GM12864 (cell line): Measurements from ENCODE around the gene NAA35.
A peak's percentile ranks its signal among the peaks of the same experiment; 100 is the strongest.

Source experiments
- DNase-seq: peaks from one replicate; pipeline ENCODE4 v3.0.0-alpha.2; 2011; ENCODE audit warnings: low read depth
- H3K4me3 ChIP-seq: 2 replicates; pipeline ENCODE4 v1.5.1; 2011; ENCODE audit warnings: mild to moderate bottlenecking, low read depth, low read length, control low read depth
- TF ChIP-seq, protein P1 (sequence below): IDR thresholded peaks from 2 replicates; pipeline ENCODE4 v1.5.1; 2011; ENCODE audit warnings: low read depth, mild to moderate bottlenecking, moderate library complexity, low read length, control low read depth, inconsistent platforms; ENCODE audit errors: missing control alignments

NAA35 gene

DNA sequence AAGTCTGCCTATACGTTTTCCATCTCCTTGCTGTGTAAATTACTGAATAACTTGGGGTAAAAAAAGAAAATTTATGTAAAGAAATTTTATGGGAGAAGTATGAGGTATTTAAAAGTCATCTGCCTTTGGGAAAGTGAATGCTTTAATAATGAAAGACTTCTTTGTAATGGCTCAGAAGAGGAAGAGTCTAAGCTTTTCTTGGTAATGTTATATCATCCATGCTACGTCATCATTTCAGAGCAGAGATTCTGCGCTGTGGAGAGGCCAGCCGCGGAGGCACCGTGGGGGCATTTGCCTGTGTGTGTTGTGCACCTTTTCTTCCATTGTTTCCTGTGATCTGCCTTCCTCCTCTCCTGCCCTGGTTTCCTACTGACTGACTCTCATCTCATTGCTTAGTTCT lies 80.2 kb downstream of the NAA35 start:
- DNase-seq = no peak
- H3K4me3 ChIP-seq = no peak overlapping the region
- TF ChIP-seq, protein P1, sequence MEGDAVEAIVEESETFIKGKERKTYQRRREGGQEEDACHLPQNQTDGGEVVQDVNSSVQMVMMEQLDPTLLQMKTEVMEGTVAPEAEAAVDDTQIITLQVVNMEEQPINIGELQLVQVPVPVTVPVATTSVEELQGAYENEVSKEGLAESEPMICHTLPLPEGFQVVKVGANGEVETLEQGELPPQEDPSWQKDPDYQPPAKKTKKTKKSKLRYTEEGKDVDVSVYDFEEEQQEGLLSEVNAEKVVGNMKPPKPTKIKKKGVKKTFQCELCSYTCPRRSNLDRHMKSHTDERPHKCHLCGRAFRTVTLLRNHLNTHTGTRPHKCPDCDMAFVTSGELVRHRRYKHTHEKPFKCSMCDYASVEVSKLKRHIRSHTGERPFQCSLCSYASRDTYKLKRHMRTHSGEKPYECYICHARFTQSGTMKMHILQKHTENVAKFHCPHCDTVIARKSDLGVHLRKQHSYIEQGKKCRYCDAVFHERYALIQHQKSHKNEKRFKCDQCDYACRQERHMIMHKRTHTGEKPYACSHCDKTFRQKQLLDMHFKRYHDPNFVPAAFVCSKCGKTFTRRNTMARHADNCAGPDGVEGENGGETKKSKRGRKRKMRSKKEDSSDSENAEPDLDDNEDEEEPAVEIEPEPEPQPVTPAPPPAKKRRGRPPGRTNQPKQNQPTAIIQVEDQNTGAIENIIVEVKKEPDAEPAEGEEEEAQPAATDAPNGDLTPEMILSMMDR = no peak

DNA sequence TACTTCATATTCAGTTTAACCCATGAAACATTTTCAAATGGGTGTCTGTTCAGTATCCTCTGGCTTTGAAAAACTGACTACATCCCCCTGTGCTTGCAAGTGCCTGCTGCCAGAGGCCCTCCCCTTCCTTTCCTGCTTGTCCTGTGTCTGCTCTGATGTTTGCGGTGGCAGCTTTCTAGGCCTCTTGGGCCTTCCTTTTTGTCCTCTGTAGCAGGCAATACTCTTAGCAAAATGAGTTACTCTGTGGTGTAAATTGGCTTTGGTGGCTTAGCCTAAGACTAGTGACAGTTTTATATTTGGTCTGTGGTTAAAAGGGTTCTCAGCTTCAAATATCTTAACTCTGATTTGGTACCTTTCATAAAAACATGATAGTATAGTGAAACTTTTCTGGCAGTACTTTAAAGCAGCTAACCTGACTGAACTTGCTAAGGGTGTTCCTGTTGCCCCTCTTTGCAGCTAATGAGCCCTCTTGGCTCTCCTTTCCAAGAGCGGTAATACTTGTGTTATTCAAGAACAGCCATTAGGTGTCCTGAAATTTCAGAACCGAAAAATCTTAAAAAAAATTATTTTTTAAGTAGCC lies 81.8 kb downstream of the NAA35 start:
- H3K4me3 ChIP-seq = no peak overlapping the region
- TF ChIP-seq, protein P1 = no peak
- DNase-seq = no peak

DNA sequence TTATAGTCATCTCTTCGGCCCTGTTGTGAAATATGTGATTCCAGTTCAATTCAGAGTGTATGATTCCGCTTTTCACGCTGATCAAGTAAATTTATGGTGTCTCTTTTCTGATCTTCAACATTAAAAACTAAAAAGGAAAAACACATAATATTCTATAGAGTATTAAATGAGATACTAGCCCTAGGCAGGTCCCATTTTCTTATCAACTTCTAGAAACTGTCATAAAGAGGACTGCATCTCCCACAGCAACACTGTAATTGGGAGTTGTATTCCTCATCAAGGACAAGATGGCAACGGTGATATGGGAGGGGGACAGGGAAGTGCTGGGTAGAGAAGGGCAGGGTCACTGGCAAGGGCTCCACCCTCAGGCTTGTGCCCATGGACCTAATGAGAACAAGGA lies 86.8 kb downstream of the NAA35 start:
- TF ChIP-seq, protein P1 = no peak
- no peak overlapping the region for H3K4me3 ChIP-seq
- DNase-seq = no peak

DNA sequence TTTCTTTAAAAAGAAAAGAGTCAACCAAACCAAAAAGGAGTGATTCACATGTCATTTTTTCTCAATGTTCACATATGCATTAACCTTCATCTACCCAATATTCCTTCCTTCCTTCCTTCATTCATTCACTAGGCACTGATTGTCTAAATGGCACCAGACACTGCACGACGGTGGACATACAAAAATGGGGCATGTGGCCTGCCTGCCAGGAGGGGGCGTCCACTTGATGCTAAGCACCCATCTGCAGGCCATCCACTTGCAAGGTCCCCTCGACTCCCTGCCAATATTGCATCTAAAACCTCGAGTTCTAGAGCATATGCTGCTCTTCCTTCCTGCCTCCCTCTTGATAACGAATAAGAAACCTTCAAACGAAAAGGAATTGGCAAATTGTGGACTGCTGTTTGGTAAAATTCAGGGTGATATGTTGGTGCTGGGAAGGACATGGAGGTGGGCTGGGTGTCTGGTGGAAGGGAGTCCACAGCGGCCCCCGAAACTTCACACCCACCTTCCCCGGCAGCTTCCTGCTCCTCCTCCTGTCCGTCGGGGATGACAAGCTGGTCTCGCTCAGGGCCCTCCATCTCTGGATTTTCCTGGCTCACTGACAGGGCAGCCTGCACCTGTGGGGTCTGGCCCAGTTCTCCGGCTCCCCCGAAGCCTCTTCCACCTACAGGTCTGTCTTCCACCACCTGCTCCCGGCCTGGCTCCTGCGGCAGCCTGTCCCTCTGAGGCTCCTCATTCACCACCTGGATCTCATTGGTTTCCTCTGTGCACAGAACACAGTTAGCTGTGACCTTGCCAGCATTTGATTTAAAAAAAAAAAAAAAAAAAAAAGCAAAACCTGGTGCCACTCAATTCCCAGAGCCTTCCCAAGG lies 94.2 kb downstream of the NAA35 start:
- DNase-seq = no peak
- H3K4me3 ChIP-seq = no peak overlapping the region
- TF ChIP-seq, protein P1 = peak; percentile 59

DNA sequence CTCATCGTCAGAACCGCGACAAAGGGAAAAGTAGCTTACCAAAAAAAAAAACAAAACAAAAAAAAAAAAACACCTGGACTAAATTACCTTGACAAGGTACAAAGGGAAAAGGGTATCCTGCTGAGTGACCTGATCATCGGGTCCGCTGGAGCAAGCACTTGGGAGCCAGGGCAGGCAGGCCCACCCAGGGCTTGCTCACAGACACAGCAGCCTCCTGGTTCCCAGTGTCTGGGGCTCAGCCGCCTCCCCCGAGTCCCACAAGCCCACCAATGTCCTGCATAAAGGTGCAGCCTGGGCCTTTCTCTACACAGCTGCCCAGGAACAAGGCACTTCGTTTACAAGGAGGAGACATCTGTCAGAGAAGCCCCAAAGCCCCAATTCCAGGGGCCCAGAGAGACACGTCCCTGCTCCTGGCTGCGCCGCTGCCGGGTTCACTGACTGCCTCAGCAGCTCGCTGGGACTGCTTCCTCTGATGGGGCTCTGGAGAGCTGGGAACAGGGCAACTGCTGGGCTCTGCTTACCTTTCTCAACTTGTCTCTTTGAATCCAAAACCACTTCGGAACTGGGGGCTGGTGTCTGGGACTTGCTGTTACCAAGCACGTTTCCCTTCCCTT lies 95.0 kb downstream of the NAA35 start:
- H3K4me3 ChIP-seq = no peak overlapping the region
- TF ChIP-seq, protein P1 = no peak
- no peak for DNase-seq

DNA sequence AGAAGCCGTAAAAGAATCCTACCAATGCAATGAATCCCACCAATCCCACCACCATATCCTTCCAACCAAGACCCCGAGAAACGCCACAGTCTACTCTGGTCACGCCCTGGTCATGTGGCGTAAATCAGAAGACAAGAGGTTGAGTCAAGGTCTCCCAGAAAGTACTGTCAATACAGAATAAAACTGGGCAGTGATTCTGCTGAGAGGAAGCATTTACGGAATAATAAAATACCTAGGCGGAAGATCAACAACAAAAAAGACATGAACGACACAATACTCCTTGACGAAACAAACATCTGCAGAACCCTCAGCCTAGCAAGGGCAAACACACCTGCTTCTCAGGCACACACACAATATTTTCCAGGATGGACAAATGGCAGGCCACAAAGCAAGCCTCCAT lies 95.6 kb downstream of the NAA35 start:
- no peak for DNase-seq
- no peak overlapping the region for H3K4me3 ChIP-seq
- TF ChIP-seq, protein P1 = no peak
